ENCODE data around the gene TSPO2. TPM values are rescaled to one million over a fixed set of nuclear protein-coding genes. Genes with fewer than 3 reads are reported as not detected.

The TSPO2 gene
- total RNA-seq, 1 donor from 2014 or later: not detected

GRCh38 chr6:41017663-41018062 lies 24.6 kb upstream of the TSPO2 start:
- Histone ChIP-seq H3K27me3 (ENCODE audit: insufficient read depth, low read length) (no peaks in the 10 kb centered on the region), H3K36me3 (ENCODE audit: insufficient read depth, low read length) (no peaks in the 10 kb centered on the region), H3K4me1 (ENCODE audit: insufficient read depth, low read length) (no peaks in the 10 kb centered on the region), H4K20me1 (ENCODE audit: insufficient read depth, low read length) (no peaks in the 10 kb centered on the region), H3K4me3 (ENCODE audit: insufficient read depth, low read depth, low read length) (no peak overlapping the region), H3K9ac (ENCODE audit: low read length) (no peak overlapping the region), H3K79me2 (ENCODE audit: insufficient read depth, low read length) (no peaks in the 10 kb centered on the region), H2AFZ (ENCODE audit: low read depth, low read length) (no peak overlapping the region), H3K9me3 (ENCODE audit: insufficient read depth, low read depth, low read length) (no peaks in the 10 kb centered on the region), H3K4me2 (ENCODE audit: low read length) (no peak overlapping the region), H3K27ac (ENCODE audit: low read depth, low read length) (no peak overlapping the region)
- DNase-seq (ENCODE audit: low read depth): no peak
- peaks cover 3% of the 10 kb centered on the region for H3K36me3 Mint-ChIP-seq (ENCODE audit: low read depth, unreplicated experiment)
- FAIRE-seq: no peak
- no peak overlapping the region for H3K27ac Mint-ChIP-seq (ENCODE audit: unreplicated experiment)
- peaks cover 7% of the 10 kb centered on the region for H3K9me3 Mint-ChIP-seq (ENCODE audit: unreplicated experiment)
- H3K4me1 Mint-ChIP-seq (ENCODE audit: low read depth, unreplicated experiment): peaks cover 6% of the 10 kb centered on the region
- H3K27me3 Mint-ChIP-seq (ENCODE audit: low read depth, unreplicated experiment): peaks cover 3% of the 10 kb centered on the region
- no peak for TF ChIP-seq EZH2 (IDR thresholded peaks at IDR 0.05; ENCODE audit: insufficient read depth, low read length)
- TF ChIP-seq CTCF (IDR thresholded peaks at IDR 0.05; ENCODE audit: insufficient read depth, low read depth, low read length): no peak
- H3K4me3 Mint-ChIP-seq (ENCODE audit: unreplicated experiment): no peak overlapping the region

DNA sequence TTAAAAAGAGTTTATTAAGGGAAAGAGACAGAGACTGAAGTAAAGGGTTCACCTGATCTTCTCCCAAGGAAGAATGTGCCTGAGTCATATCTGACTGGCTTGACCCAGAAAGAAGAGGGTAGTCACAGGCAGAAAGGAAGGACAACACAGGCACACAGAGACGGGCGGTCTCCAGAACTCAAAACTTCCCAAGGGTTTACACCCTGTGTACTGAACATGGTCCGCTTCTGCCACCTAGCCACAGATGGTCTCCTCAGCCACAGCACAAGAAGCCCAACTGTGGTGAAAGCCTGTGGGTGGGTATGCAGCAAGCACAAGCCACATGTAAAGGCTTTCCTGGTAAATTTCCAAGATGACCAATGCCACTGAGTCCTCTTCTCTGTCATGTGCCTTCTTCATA lies 20.4 kb upstream of the TSPO2 start:
- H3K4me1 ChIP-seq (ENCODE audit: insufficient read depth, low read length): no peaks in the 10 kb centered on the region
- Mint-ChIP-seq H3K4me3 (ENCODE audit: unreplicated experiment) (no peak overlapping the region), H3K36me3 (ENCODE audit: low read depth, unreplicated experiment) (peaks cover 3% of the 10 kb centered on the region), H3K4me1 (ENCODE audit: low read depth, unreplicated experiment) (peaks cover 9% of the 10 kb centered on the region), H3K27me3 (ENCODE audit: low read depth, unreplicated experiment) (peaks cover 5% of the 10 kb centered on the region), H3K27ac (ENCODE audit: unreplicated experiment) (peak overlapping the region; percentile 21), H3K9me3 (ENCODE audit: unreplicated experiment) (peaks cover 2% of the 10 kb centered on the region)
- no peaks in the 10 kb centered on the region for H3K27me3 ChIP-seq (ENCODE audit: insufficient read depth, low read length)
- H4K20me1 ChIP-seq (ENCODE audit: insufficient read depth, low read length): no peaks in the 10 kb centered on the region
- no peaks in the 10 kb centered on the region for H3K9me3 ChIP-seq (ENCODE audit: insufficient read depth, low read depth, low read length)
- FAIRE-seq: no peak
- H3K4me3 ChIP-seq (ENCODE audit: insufficient read depth, low read depth, low read length): no peak overlapping the region
- H3K79me2 ChIP-seq (ENCODE audit: insufficient read depth, low read length): no peaks in the 10 kb centered on the region
- peak; percentile 66 for DNase-seq (ENCODE audit: low read depth)
- no peak overlapping the region for H3K4me2 ChIP-seq (ENCODE audit: low read length)
- no peak overlapping the region for H2AFZ ChIP-seq (ENCODE audit: low read depth, low read length)
- H3K9ac ChIP-seq (ENCODE audit: low read length): no peak overlapping the region
- H3K27ac ChIP-seq (ENCODE audit: low read depth, low read length): no peak overlapping the region
- no peaks in the 10 kb centered on the region for H3K36me3 ChIP-seq (ENCODE audit: insufficient read depth, low read length)
- TF ChIP-seq CTCF (IDR thresholded peaks at IDR 0.05; ENCODE audit: insufficient read depth, low read depth, low read length) (peak; percentile 32), EZH2 (IDR thresholded peaks at IDR 0.05; ENCODE audit: insufficient read depth, low read length) (no peak)

DNA sequence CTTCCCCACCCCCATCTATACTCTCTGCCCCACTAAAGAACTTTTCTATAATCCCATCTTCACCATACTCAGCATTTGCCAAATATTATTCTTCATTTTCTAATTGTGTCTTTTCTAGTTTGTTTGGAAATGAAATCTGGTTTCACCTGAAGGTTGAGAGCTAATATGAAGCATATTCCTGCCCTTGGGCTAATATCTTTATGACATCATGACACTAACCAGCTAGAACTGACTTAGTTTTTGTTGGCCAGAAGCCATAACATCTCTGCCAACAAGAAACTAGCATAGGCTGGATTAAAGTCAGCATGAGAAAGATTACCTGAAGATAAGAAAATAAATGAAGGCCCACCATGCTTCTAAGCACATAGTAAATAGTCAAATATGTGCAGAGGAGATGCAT lies 20.0 kb upstream of the TSPO2 start:
- Mint-ChIP-seq H3K4me1 (ENCODE audit: low read depth, unreplicated experiment) (peaks cover 9% of the 10 kb centered on the region), H3K36me3 (ENCODE audit: low read depth, unreplicated experiment) (peaks cover 3% of the 10 kb centered on the region), H3K27ac (ENCODE audit: unreplicated experiment) (peak overlapping the region; percentile 21), H3K27me3 (ENCODE audit: low read depth, unreplicated experiment) (peaks cover 5% of the 10 kb centered on the region), H3K4me3 (ENCODE audit: unreplicated experiment) (no peak overlapping the region), H3K9me3 (ENCODE audit: unreplicated experiment) (peaks cover 2% of the 10 kb centered on the region)
- Histone ChIP-seq H4K20me1 (ENCODE audit: insufficient read depth, low read length) (no peaks in the 10 kb centered on the region), H3K4me2 (ENCODE audit: low read length) (no peak overlapping the region), H3K79me2 (ENCODE audit: insufficient read depth, low read length) (no peaks in the 10 kb centered on the region), H3K27ac (ENCODE audit: low read depth, low read length) (no peak overlapping the region), H3K4me3 (ENCODE audit: insufficient read depth, low read depth, low read length) (no peak overlapping the region), H3K36me3 (ENCODE audit: insufficient read depth, low read length) (no peaks in the 10 kb centered on the region), H2AFZ (ENCODE audit: low read depth, low read length) (no peak overlapping the region), H3K4me1 (ENCODE audit: insufficient read depth, low read length) (peaks cover 2% of the 10 kb centered on the region), H3K27me3 (ENCODE audit: insufficient read depth, low read length) (no peaks in the 10 kb centered on the region), H3K9ac (ENCODE audit: low read length) (no peak overlapping the region), H3K9me3 (ENCODE audit: insufficient read depth, low read depth, low read length) (no peaks in the 10 kb centered on the region)
- FAIRE-seq (no peak), DNase-seq (ENCODE audit: low read depth) (peak; percentile 8)
- TF ChIP-seq EZH2 (IDR thresholded peaks at IDR 0.05; ENCODE audit: insufficient read depth, low read length) (no peak), CTCF (IDR thresholded peaks at IDR 0.05; ENCODE audit: insufficient read depth, low read depth, low read length) (no peak)
